A549 (cell line): Measurements from ENCODE around the gene ZSWIM1. TPM values are rescaled to one million over a fixed set of nuclear protein-coding genes. Genes with fewer than 3 reads are reported as not detected.

ENCODE experiments used
- ATAC-seq, 2 experiments: fragments of 200-7000 bp in 1 of 2; fragments of >200 bp in 1 of 2; cut with Nextera tagmentation in 1 of 2; cut with Tn5 transposase in 1 of 2; 3 replicates each; pipeline versions ENCODE4 v1.8.0 to v1.9.1; 2018 to 2020; ENCODE audit warnings: mild to moderate bottlenecking in 1 of 2, moderate library complexity in 1 of 2
- CTCF ChIA-PET: fragments of 300-600 bp; sonication (Branson Sonifier 250); formaldehyde crosslinking; extraction: SDS; loops from one replicate; lab custom pipeline; 2021; ENCODE audit warnings: antibody characterized with exemption, inconsistent platforms; lab: Yijun Ruan, JAX
- POLR2A ChIA-PET: fragments of 350-600 bp; formaldehyde crosslinking; extraction: SDS; loops from one replicate; lab custom pipeline; 2021; ENCODE audit warnings: antibody characterized with exemption, inconsistent platforms; lab: Yijun Ruan, JAX
- DNase-seq, 2 experiments: peaks; one replicate each; pipeline versions ENCODE4 v3.0.0 to v3.0.0-alpha.2; 2011 to 2016; ENCODE audit warnings: low read depth in 1 of 2, low spot score in 1 of 2
- FAIRE-seq: peaks from 2 replicates; lab custom pipeline; 2011; peaks lifted over from hg19 to GRCh38; lab: Jason Lieb, UNC
- H3K27ac ChIP-seq, 2 experiments: fragments of >200 bp; sonication (Bioruptor Twin); formaldehyde crosslinking; 3 replicates each; pipeline ENCODE4 v1.5.1; 2016 to 2017
- H3K4me1 ChIP-seq: fragments of >200 bp; sonication (Bioruptor Twin); formaldehyde crosslinking; 3 replicates; pipeline ENCODE4 v1.6.1; 2016
- H3K4me2 ChIP-seq: fragments of >200 bp; sonication (Bioruptor Twin); formaldehyde crosslinking; 3 replicates; pipeline ENCODE4 v1.6.1; 2016
- H3K4me3 ChIP-seq: fragments of >200 bp; sonication (Bioruptor Twin); formaldehyde crosslinking; 3 replicates; pipeline ENCODE4 v1.5.1; 2016
- H3K9me3 ChIP-seq: fragments of >200 bp; sonication (Bioruptor Twin); formaldehyde crosslinking; 3 replicates; pipeline ENCODE4 v1.6.1; 2016
- BCL3 ChIP-seq: fragments of >200 bp; sonication (Bioruptor Twin); formaldehyde crosslinking; IDR thresholded peaks from 3 replicates; pipeline ENCODE4 v1.6.1; 2016
- CBX2 ChIP-seq: fragments of 200-600 bp; sonication (generic); IDR thresholded peaks from 2 replicates; pipeline ENCODE4 v1.6.1; 2016; ENCODE audit warnings: low read depth, mild to moderate bottlenecking, borderline replicate concordance
- CBX8 ChIP-seq: fragments of 200-600 bp; sonication (generic); IDR thresholded peaks from 2 replicates; pipeline ENCODE4 v1.6.1; 2016
- CEBPB ChIP-seq, 2 experiments: fragments of >200 bp in 1 of 2; sonication (Bioruptor Twin) in 1 of 2; formaldehyde crosslinking in 1 of 2; IDR thresholded peaks; 2 replicates each; pipeline ENCODE4 v1.6.1; 2012 to 2016
- HDAC2 ChIP-seq: fragments of 200-600 bp; sonication (generic); IDR thresholded peaks from 2 replicates; pipeline ENCODE4 v1.6.1; 2016
- HEYL ChIP-seq: fragments of 250-450 bp; sonication (Bioruptor Pico); IDR thresholded peaks from 2 replicates; pipeline ENCODE4 v1.8.0; 2021; ENCODE audit warnings: mild to moderate bottlenecking, moderate library complexity
- HOXB13 ChIP-seq: fragments of 250-450 bp; sonication (Bioruptor Pico); IDR thresholded peaks from 2 replicates; pipeline ENCODE4 v1.5.0; 2020; ENCODE audit warnings: low read depth, mild to moderate bottlenecking, moderate library complexity
- HOXB5 ChIP-seq: fragments of 250-450 bp; sonication (Bioruptor Pico); IDR thresholded peaks from 2 replicates; pipeline ENCODE4 v1.5.0; 2020; ENCODE audit warnings: mild to moderate bottlenecking, moderate library complexity
- JUN ChIP-seq, 2 experiments: fragments of >200 bp; sonication (Bioruptor Twin); formaldehyde crosslinking; IDR thresholded peaks; 2 replicates in 1 of 2; 3 replicates in 1 of 2; pipeline ENCODE4 v1.6.1; 2016 to 2017
- JUNB ChIP-seq: fragments of >200 bp; sonication (Bioruptor Twin); formaldehyde crosslinking; IDR thresholded peaks from 2 replicates; pipeline ENCODE4 v1.6.1; 2016
- KDM1A ChIP-seq: fragments of 200-600 bp; sonication (generic); IDR thresholded peaks from 2 replicates; pipeline ENCODE4 v1.6.1; 2016; ENCODE audit warnings: low read depth, mild to moderate bottlenecking
- MAFK ChIP-seq: fragments of 450-650 bp; IDR thresholded peaks from 2 replicates; pipeline ENCODE4 v1.6.1; 2014; ENCODE audit not compliant: partially characterized antibody
- MYC ChIP-seq: IDR thresholded peaks from 2 replicates; pipeline ENCODE4 v1.6.1; 2012; ENCODE audit warnings: mild to moderate bottlenecking, inconsistent platforms, low read length, improper control_type of control experiment, borderline replicate concordance
- PHF8 ChIP-seq: fragments of 200-600 bp; sonication (generic); IDR thresholded peaks from 2 replicates; pipeline ENCODE4 v1.6.1; 2016; ENCODE audit warnings: low read depth, mild to moderate bottlenecking, antibody characterized with exemption, moderate library complexity, borderline replicate concordance
- POLR2A ChIP-seq: IDR thresholded peaks from 2 replicates; pipeline ENCODE4 v1.6.1; 2012; ENCODE audit warnings: mild to moderate bottlenecking, low read length
- POLR2AphosphoS2 ChIP-seq: conservative IDR thresholded peaks from 2 replicates; pipeline ENCODE4 v1.6.1; 2012; ENCODE audit warnings: low read length, improper control_type of control experiment, inconsistent platforms
- RARB ChIP-seq: fragments of 250-450 bp; sonication (Bioruptor Pico); IDR thresholded peaks from 2 replicates; pipeline ENCODE4 v1.8.0; 2021; ENCODE audit warnings: mild to moderate bottlenecking, moderate library complexity
- RFX5 ChIP-seq: fragments of 450-650 bp; IDR thresholded peaks from 2 replicates; pipeline ENCODE4 v1.7.1; 2014; ENCODE audit warnings: antibody characterized with exemption, mild to moderate bottlenecking, moderate library complexity
- TP53 ChIP-seq: fragments of 250-450 bp; sonication (Bioruptor Pico); IDR thresholded peaks from 2 replicates; pipeline ENCODE4 v1.5.0; 2021; ENCODE audit warnings: mild to moderate bottlenecking, moderate library complexity
- USF2 ChIP-seq: fragments of 450-650 bp; IDR thresholded peaks from 2 replicates; pipeline ENCODE4 v1.6.1; 2014; ENCODE audit warnings: antibody characterized with exemption
- ZFP36 ChIP-seq: fragments of 450-650 bp; IDR thresholded peaks from 2 replicates; pipeline ENCODE4 v1.6.1; 2014; ENCODE audit warnings: borderline replicate concordance; ENCODE audit not compliant: partially characterized antibody
- ZSCAN20 ChIP-seq: fragments of 250-450 bp; sonication (Bioruptor Pico); IDR thresholded peaks from 2 replicates; pipeline ENCODE4 v1.8.0; 2022; ENCODE audit warnings: mild to moderate bottlenecking, moderate library complexity
- WGBS: methylation state at CpG from one replicate; pipeline ENCODE4 v1.1.6; 2017; ENCODE audit errors: missing lambda C conversion rate; 5-methylcytosine and 5-hydroxymethylcytosine counted together
- polyA minus RNA-seq: library from RNA; depleted of rRNA, polyadenylated mRNA; stranded (reverse); fragments of >200 nt; gene quantifications from 2 replicates; pipeline ENCODE4 v1.2.3, GENCODE V29; 2011; rRNA and poly(A)+ RNA removed
- polyA plus RNA-seq, 4 experiments: library from polyadenylated mRNA; depleted of rRNA in 3 of 4; stranded (reverse); fragments of >200 nt; fragmentation: RNase III in 1 of 4; extraction: RNeasy Plus Mini Kit Qiagen cat#74134 plus additional on column Dnase treatment in 1 of 4; gene quantifications; 2 replicates in 3 of 4; 3 replicates in 1 of 4; pipeline ENCODE4 v1.2.3, GENCODE V29; 2011 to 2017
- TF ChIP-seq, protein P1 (sequence below): IDR thresholded peaks from 2 replicates; pipeline ENCODE4 v1.6.1; 2012
- TF ChIP-seq, protein P2 (sequence below): fragments of >200 bp; sonication (Bioruptor Twin); formaldehyde crosslinking; IDR thresholded peaks from 2 replicates; pipeline ENCODE4 v1.6.1; 2016

The ZSWIM1 gene
- polyA plus RNA-seq (2011; rRNA removed) = 4.7 and 7.6 TPM in 2 replicates
- polyA plus RNA-seq (2012; cell fraction: cytosol; rRNA removed) = 1.9 and 3.3 TPM in 2 replicates
- 4.3 and 4.9 TPM in 2 replicates for polyA plus RNA-seq (2012; cell fraction: nucleus; rRNA removed)
- 5.8 to 6.6 TPM (median 6.1 TPM) in 3 replicates for polyA plus RNA-seq (2017; fragmentation: RNase III; extraction: RNeasy Plus Mini Kit Qiagen cat#74134 plus additional on column Dnase treatment)
- 27.1 and 28.1 TPM in 2 replicates for polyA minus RNA-seq

DNA sequence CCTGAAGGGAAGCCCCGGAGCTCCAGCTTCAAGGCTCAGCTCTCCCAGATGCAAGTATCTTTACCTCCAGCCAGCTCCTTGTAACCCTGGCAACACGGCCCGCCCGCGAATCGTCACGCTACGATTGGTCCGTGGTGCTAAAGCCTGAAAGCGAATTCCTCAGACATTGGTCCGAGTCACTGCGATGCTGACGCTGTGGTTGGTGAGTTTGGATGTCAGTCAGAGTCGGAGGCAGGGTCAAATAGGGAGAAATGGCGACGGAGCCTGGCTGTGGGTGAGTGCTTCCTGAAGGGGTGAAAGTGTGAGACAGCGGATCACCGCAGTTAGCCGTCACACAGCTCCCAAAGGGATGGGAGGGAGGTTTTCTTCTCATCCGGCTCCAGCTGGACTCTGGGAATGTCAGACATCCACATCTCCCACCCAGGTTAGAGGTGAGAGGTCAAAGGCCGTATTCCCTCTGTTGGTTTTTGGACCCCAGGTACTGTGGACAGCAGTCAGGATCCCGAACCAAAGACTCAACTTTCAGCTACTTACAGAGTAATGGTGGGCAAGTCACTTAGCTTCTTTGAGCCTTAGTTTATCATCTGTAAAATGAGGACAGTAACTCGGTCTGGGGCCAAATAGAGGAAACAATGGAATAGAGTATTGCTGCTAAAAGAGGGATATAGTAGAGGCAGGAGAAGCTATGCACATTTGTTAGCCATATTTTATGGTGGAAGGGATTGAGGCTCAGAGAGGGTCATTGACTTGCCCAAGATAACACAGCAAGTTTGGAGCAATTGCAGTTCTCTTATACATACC is at the start of gene ZSWIM1:
Gene ZSWIM1 (plus strand): TSS at position 240 of the 801 bp plus-strand sequence. CDS start 1,366 bp downstream, outside the sequence.
- WGBS = 1% methylated on average over 23 of the region's 23 CpGs
- DNase-seq (peak; percentile 98 to 99), ATAC-seq (peak; percentile 99 to 100), FAIRE-seq (peak; percentile 92)
- Histone ChIP-seq H3K4me2 (peak within 1 kb of the TSS; percentile 92), H3K4me1 (peaks cover 17% of the 10 kb centered on the region), H3K4me3 (peak within 1 kb of the TSS; percentile 73), H3K9me3 (no peaks in the 10 kb centered on the region), H3K27ac (peak within 1 kb of the TSS; percentile 79 to 81)
- POLR2A ChIA-PET = interaction anchor here (0.6 to 2.2 kb wide), 15 partner anchors 9 to 518 kb away, joined by 3 to 26 read pairs (median 4); partner anchors contain the start of genes CTSA, NEURL2, SNX21 and SYS1
- CTCF ChIA-PET = interaction anchor here (0.7 to 1.9 kb wide), 10 partner anchors 9 to 133 kb away, joined by 3 to 12 read pairs (median 4); partner anchors contain the start of genes CTSA and NEURL2
- TF ChIP-seq POLR2A (peak; percentile 89), ZFP36 (peak; percentile 67), KDM1A (peak; percentile 69), JUN (IDR thresholded peaks at IDR 0.05) (peak; percentile 50 to 58; a peak in 3 of 5 replicates), HDAC2 (0 out of 2 replicates have a peak, but pooled peaks have one; percentile 42), BCL3 (peak; percentile 58; the same call in 1 of the 3 replicates), RARB (CRISPR knock-in tag) (no peak), CBX8 (no peak), MAFK (no peak), CEBPB (IDR thresholded peaks at IDR 0.05) (no peak), PHF8 (peak; percentile 65; the same call in 1 of the 2 replicates), RFX5 (peak; percentile 77; the same call in 1 of the 2 replicates), HOXB13 (CRISPR knock-in tag) (no peak)
- TF ChIP-seq, protein P1, sequence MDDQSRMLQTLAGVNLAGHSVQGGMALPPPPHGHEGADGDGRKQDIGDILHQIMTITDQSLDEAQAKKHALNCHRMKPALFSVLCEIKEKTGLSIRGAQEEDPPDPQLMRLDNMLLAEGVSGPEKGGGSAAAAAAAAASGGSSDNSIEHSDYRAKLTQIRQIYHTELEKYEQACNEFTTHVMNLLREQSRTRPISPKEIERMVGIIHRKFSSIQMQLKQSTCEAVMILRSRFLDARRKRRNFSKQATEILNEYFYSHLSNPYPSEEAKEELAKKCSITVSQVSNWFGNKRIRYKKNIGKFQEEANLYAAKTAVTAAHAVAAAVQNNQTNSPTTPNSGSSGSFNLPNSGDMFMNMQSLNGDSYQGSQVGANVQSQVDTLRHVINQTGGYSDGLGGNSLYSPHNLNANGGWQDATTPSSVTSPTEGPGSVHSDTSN = peak; percentile 98
- TF ChIP-seq, protein P2, sequence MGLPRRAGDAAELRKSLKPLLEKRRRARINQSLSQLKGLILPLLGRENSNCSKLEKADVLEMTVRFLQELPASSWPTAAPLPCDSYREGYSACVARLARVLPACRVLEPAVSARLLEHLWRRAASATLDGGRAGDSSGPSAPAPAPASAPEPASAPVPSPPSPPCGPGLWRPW = no peak

DNA sequence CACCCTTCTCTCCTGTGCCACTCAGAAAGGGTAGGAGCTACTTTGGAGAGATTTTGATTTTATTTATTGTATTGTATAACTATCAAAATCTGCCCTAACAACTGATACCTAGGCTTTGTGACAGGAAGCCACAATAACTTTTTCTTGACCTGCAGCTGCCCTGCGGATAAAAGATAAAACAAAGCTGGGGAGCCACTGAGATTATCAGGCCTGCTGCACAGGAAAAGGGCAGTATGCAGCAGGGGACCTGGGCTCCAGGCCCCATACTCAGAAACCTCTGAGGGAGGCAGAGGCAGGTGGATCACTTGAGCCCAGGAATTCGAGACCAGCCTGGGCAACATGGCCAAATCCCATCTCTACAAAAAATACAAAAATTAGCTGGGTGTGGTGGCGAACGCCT is 48.4 kb upstream of the ZSWIM1 start:
- ChIA-PET POLR2A (interaction anchor here (2.1 to 2.2 kb wide), 2 partner anchors 49 to 103 kb away, joined by 8 to 12 read pairs; partner anchors contain the start of genes PCIF1 and ZSWIM1), CTCF (interaction anchor here (1.0 to 1.6 kb wide), 3 partner anchors 8 to 133 kb away, joined by 3 to 4 read pairs (median 3); no protein-coding TSS in a partner anchor)
- FAIRE-seq = no peak
- H3K9me3 ChIP-seq = no peaks in the 10 kb centered on the region
- peak overlapping the region; percentile 87 to 93; a peak in 5 of 6 replicates for H3K27ac ChIP-seq
- H3K4me3 ChIP-seq = no peak overlapping the region
- peak overlapping the region; percentile 81; the same call in 1 of the 3 replicates for H3K4me2 ChIP-seq
- no peak for DNase-seq
- WGBS = 98% methylated on average over 4 of the region's 4 CpGs
- ATAC-seq = no peak
- peaks cover 17% of the 10 kb centered on the region; the same call in 2 of the 3 replicates for H3K4me1 ChIP-seq
- no peak for TF ChIP-seq MAFK
- no peak for TF ChIP-seq JUNB
- no peak for TF ChIP-seq HOXB5 (CRISPR knock-in tag)
- no peak for TF ChIP-seq ZSCAN20 (CRISPR knock-in tag)
- TF ChIP-seq CEBPB (IDR thresholded peaks at IDR 0.05) = no peak
- no peak for TF ChIP-seq PHF8
- no peak for TF ChIP-seq POLR2AphosphoS2
- TF ChIP-seq HEYL = no peak
- no peak for TF ChIP-seq CBX2
- no peak for TF ChIP-seq USF2
- TF ChIP-seq TP53 (CRISPR knock-in tag) = no peak
- TF ChIP-seq MYC = no peak
